CMK (cell line): Measurements from ENCODE around the gene FOSL2.

Source experiments
- DNase-seq: peaks from one replicate; pipeline ENCODE4 v3.0.0-alpha.2; 2010; ENCODE audit warnings: low read depth

The FOSL2 gene

DNA sequence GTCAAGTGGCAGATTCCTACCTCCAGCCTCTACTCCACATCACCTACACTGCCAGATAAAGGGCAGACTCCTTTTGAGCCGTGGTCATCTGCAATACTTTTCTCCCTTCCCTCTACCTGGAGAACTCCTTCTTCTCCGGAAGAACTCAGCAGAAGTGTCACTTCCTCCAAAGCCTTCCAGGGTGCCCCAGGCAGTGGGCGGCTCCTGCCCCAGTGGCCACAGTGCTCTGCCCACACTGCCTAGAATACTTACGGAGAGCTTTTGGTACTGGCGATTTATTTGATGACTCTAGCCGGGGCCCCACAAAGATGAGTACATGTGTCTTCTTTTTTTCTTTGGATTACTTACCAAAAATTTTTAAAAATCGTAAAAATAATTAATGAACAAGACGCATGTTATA is 39.7 kb downstream of the FOSL2 start:
- no peak for DNase-seq

DNA sequence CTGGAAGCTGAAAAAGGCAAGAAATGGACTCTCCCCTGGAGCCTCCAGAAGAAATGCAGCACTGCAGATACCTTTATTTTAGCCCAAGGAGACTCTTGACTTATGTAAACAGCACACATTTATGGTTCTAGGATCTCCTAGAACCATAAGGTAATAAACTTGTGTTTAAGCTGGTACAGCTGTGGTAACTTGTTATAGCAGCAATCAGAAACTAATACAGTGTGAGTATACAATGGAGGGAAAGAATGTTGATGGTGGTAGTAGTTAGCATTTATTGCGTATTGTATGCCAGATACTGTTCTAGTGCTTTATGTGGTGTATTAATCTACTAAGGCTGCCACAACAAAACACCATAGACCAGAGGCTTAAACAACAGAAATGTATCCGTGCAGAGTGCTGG is 40.6 kb downstream of the FOSL2 start:
- DNase-seq: no peak

- DNase-seq: no peak
These were observed 41.4 kb downstream of the FOSL2 start for GRCh38 chr2:28433935-28434599.

DNA sequence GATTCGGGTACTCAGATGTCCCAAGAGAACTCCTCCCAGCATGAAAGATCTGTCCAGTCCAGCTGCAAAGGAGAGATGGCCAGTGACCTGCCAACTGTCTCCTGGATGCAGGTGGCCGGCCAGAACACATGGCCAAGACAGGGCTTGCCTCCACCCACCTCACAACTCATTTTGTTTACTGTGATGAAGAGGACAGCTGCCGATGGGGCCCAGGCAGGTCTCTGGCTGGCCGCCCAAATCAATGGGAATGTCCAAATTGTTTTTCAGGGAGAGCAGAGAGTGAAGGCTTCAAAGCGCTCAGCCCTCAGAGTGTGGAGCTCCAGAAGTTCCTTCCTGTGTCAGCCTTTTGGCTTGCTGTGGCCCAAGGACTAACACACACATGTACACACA is 41.9 kb downstream of the FOSL2 start:
- no peak for DNase-seq

- no peak for DNase-seq
These were observed 42.6 kb downstream of the FOSL2 start for GRCh38 chr2:28435241-28435640.

GRCh38 chr2:28435814-28436351 is 43.2 kb downstream of the FOSL2 start:
- no peak for DNase-seq

GRCh38 chr2:28436525-28437051 is 43.9 kb downstream of the FOSL2 start:
- no peak for DNase-seq

DNA sequence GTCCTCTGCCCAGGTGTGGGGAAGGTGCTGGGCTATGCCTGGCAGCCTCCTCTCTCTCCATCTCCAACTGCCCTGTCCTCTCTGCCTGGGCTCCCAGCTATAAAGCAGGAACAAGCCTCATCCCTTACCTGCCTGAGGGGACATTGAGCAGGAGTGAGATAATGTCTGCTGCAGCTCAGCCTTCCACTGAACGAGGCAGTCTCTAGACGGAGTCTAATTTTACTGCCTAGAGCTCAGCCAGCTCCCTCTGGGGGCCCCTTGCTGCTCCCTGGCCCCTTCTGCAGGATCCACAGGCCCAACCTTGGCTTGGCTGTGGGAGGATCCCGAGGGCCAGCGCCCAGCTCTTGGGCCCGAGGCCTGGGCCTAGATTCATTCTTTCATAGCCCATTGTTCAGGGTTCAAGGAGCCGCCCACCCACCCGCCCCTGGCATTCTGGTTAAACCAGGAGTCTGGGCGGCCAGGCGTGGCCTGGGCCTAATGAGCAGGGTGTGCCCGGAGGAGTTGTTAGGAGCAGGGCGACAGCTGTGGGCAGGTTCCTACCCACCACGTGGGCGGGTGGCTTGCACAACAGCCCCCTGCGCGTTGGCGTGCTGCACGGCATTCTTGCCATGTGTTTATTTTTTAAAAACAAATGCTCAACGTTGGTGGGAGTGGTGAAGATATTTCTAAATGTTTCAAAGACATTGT is 44.6 kb downstream of the FOSL2 start:
- DNase-seq: no peak

GRCh38 chr2:28437918-28438317 is 45.3 kb downstream of the FOSL2 start:
- DNase-seq: no peak

DNA sequence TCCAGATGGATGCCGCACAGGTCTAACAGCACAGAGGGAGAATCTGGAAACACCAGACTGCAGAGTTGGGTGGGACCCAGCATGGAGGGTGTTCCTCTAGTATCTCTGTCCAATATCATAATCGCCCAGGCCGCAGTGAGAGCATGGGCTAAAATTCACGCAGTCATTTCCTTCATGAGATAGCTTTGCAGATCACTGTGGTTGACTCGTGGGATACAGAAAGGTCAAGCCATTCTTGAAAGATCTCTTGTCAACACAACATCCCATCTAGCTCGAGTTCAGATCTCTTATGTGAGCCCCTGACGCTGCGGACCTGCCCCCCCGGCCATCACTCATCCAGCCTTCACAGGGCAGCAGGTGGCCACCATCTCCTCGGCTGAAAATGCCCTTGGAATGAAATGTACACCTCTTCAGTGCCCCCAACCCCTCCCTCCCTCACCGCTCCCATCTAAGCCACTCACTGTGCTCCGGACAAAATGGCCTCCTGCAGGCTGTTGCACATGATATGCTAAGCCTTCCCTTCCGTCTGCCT is 45.9 kb downstream of the FOSL2 start:
- no peak for DNase-seq

DNA sequence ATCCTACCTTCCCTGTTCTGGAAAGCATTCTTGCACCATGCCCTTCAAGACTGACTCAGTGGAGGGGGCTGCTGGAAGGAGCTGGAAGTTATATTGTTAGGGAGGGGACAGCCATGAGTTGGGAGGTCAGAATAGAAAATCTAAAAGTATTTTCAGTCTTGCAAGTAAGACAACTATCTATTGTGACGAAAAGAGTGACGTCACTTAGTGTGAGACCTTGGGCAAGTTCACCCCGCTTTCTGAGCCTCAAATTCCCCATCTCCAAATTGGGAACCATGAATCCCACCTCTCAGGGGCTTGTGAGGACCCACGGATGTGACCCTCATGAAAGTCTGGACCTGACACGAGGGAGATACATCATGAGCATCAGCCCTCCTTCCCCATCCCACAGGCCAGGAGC is 46.5 kb downstream of the FOSL2 start:
- no peak for DNase-seq

DNA sequence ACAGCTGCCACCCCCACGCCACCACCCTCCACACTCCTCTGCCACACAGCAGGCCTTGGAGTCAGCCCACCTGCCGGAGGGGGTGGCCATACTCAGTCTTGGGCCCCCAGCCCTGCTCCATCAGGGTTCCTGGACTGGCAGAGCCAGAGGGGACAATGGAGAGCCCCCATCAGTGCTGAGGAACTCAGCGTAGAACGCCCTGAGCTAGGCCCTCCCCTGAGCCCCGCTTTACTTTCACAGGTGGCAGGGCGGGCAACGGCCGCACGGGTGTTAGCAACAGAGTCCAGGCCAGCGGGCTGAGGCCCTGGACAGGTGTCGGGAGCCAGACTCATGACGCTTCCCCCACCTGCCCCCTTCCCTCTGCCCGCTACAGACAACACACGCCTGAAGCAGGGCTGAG is 47.1 kb downstream of the FOSL2 start:
- no peak for DNase-seq

- DNase-seq: no peak
These were observed 49.7 kb downstream of the FOSL2 start for GRCh38 chr2:28442328-28442727.

DNA sequence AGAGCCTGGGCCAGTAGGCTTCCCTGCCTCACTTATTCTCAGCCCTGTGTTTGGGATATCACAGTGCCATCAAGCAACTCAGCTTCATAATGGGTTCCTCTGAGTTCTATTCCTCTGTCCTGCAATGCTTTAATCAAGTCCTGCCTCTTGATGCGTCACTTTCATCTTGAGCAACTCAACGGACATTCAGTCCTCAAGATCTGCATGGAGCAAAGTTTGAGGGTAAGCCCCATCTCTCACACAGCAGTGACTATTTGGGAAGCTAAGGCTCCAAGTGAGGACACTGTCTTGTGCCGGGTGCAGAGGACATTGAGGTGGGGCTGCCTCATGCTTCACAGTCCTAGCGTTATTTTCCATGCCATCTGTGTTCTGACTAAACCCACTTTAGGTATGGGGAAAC is 52.3 kb downstream of the FOSL2 start:
- DNase-seq: no peak

DNA sequence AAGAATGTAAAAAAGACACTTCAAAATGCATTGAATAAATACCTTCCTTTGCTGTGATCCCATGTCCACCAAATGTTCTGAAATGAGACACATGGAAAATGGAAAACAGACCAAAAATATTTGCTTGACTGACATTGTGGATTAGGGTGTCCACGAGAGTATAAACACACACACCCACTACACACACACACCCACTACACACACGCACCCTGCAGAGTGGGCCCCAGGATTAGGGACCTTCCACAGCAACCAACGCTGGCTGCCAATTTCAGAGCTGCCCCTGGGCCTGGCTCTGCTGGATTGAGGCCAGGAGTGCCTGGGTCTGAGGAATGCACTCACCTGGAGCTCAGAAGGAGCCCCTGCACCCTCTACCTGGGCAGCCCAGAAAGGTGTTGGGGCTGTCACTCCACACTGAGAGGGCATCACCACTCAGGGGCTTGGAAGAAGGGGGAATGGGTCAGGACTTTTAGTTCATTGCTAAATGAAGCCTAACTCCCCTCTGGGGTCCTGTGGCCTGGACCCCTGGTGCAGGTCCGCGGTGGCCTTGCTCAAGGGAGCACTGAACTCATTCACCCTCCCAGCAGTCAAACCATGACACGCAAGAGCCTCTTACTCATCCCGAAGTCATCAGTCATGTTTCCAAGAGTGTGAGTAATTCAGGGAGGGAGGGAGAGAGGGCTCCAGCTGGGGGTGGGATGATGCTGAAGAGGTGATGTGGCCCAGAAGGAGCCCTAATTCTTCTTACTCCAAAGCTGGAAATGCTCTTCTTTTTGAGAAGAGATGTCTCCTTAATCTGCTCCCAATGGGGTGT is 53.0 kb downstream of the FOSL2 start:
- DNase-seq: no peak

GRCh38 chr2:28446531-28446930 is 53.9 kb downstream of the FOSL2 start:
- no peak for DNase-seq

GRCh38 chr2:28447086-28447485 is 54.4 kb downstream of the FOSL2 start:
- no peak for DNase-seq

DNA sequence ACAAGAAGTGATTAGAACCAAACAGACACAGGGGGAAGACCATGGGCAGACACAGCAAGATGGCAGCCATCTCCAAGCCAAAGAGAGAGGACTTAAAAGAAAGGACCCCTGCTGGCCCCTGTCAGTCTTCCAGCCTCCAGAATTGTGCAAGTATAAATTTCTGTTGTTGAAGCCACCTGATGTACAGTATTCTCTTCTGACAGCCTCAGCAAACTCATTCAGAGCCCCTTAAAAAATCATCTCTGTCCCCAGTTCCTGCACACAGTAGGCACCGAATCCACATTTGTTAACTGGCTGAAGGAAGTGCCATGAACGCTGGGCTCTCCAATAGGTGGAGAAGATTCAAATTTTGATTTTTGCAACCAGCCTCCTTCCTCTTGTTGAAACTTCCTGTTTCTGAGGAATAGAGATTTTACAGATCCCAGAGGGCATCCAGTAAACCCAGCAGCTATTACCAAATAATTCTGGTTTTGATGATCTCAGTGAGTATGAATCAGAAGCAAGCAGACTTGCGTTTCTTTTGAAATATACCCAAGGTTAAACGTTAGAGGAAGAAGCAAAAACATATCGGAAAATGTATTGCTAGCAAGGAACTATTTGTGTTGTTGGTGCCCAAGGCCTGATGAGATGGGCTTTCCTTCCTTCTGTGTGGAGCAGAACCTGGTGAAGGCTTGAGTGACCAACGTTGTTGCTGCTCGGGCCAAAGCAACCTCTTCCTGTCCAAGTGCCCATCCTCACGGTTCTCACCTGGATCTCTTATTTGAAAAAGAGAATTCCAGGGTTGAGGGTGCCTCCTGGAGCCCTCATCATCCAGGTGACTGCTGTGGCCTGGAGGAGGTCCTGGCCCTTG is 55.5 kb downstream of the FOSL2 start:
- no peak for DNase-seq

DNA sequence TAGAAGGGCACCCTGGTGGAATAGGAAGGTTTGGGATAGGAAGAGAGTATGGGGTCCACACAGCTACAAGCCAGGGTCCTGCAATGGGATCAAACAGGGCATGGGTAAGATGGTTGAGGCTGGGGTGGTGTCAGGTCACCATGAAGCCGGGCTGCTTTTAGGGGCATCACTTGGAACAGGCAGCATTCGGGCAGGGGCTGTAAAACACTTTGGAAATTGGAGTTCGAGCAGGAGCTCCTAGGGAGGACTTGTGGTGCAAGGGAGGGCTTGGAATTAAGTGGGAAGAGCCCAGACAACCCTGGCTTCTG is 56.1 kb downstream of the FOSL2 start:
- DNase-seq: no peak

GRCh38 chr2:28449126-28449487 is 56.4 kb downstream of the FOSL2 start:
- DNase-seq: no peak

GRCh38 chr2:28449488-28450395 is 57.1 kb downstream of the FOSL2 start:
- no peak for DNase-seq
